HUES6 (cell line): ENCODE results near the gene FBH1.

ENCODE experiments used
- H3K27ac ChIP-seq: 2 replicates; pipeline ENCODE4 v1.7.0; 2013; ENCODE audit warnings: low read depth, mild to moderate bottlenecking, low read length, inconsistent platforms
- H3K27me3 ChIP-seq: 2 replicates; pipeline ENCODE4 v1.6.1; 2013; ENCODE audit warnings: low read length; ENCODE audit not compliant: control insufficient read depth, insufficient read depth
- H3K36me3 ChIP-seq: 2 replicates; pipeline ENCODE4 v1.6.1; 2013; ENCODE audit warnings: low read length; ENCODE audit not compliant: control insufficient read depth, insufficient read depth
- H3K4me1 ChIP-seq: 2 replicates; pipeline ENCODE4 v1.6.1; 2013; ENCODE audit warnings: low read length; ENCODE audit not compliant: control insufficient read depth, insufficient read depth
- H3K4me3 ChIP-seq: 2 replicates; pipeline ENCODE4 v1.5.1; 2013; ENCODE audit warnings: low read depth, low read length
- H3K9ac ChIP-seq: one replicate; pipeline ENCODE4 v1.6.1; 2013; ENCODE audit warnings: mild to moderate bottlenecking, low read length
- H3K9me3 ChIP-seq: 2 replicates; pipeline ENCODE4 v1.6.1; 2013; ENCODE audit warnings: low read depth, low read length; ENCODE audit not compliant: control insufficient read depth, insufficient read depth

FBH1 gene

DNA sequence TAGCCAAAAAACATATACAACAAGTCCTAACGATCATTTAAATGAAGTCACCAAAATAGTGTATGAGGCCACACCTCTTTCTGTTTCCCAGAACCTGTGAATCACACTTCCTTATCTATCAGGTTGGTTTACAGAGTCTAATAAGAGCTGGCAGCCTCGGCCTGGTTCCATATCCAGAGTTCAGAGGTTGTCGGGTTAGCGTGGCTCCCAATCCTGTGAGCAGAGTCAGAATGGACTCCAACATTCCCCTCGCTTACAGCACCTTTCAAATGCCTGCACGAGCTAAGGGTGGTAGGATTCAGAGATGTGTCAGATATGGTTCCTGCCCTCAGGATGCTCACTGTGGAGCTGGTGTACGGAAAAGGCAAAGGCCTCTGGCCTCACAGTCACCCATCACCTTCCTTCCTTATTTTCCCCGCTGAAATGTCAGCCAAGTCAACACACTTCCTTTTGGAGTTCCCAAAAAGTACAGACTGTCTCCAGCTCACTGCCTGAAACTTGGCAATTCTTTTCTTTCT is 81.3 kb downstream of the FBH1 start:
- Histone ChIP-seq H3K9ac (no peak overlapping the region), H3K4me1 (peaks cover 5% of the 10 kb centered on the region; the same call in 1 of the 2 replicates), H3K27ac (no peak overlapping the region), H3K27me3 (peaks cover 12% of the 10 kb centered on the region), H3K4me3 (no peak overlapping the region), H3K9me3 (no peaks in the 10 kb centered on the region), H3K36me3 (no peaks in the 10 kb centered on the region)

DNA sequence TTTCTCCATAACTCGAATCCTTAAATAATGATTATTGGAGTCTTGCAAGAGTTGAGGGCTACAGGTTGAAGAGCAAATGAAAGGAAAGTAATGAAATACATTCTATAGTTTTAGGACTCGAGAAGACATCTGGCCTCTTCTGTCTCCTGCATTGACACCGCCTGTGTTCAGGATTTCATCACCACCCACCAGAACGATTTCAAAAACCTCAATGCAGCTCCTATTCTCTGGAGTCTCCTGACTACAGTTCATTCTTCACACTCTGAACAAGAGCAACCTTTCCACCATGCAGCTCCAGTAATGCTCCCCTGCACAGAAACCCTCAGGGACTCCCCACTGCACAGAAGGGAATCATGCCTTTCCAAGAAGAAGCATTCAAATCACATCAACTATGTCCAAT is 81.8 kb downstream of the FBH1 start:
- Histone ChIP-seq H3K9me3 (no peaks in the 10 kb centered on the region), H3K27ac (no peak overlapping the region), H3K27me3 (peaks cover 17% of the 10 kb centered on the region), H3K36me3 (no peaks in the 10 kb centered on the region), H3K9ac (no peak overlapping the region), H3K4me3 (no peak overlapping the region), H3K4me1 (peaks cover 7% of the 10 kb centered on the region; the same call in 1 of the 2 replicates)

DNA sequence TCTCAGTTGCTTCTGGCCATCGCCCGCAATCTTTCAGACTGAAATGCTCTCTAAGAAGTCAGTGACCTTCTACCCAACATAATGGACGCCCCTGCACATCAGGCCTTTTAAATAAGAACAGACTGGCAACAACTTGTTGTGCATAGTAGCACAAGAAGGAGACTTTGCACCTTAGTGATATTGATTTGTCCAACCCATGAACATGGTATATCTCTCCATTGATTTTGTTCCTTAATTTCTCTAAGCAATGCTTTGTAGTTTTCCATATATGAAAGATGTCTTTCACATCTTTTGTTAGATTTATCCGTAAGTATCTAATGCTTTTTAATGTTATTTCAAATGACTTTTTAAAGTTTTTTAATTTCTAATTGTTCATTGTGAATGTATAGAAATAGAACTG is 83.0 kb downstream of the FBH1 start:
- no peak overlapping the region for H3K4me3 ChIP-seq
- peaks cover 29% of the 10 kb centered on the region for H3K27me3 ChIP-seq
- no peak overlapping the region for H3K9ac ChIP-seq
- H3K36me3 ChIP-seq: no peaks in the 10 kb centered on the region
- H3K4me1 ChIP-seq: peaks cover 7% of the 10 kb centered on the region; the same call in 1 of the 2 replicates
- no peak overlapping the region for H3K27ac ChIP-seq
- H3K9me3 ChIP-seq: no peaks in the 10 kb centered on the region

DNA sequence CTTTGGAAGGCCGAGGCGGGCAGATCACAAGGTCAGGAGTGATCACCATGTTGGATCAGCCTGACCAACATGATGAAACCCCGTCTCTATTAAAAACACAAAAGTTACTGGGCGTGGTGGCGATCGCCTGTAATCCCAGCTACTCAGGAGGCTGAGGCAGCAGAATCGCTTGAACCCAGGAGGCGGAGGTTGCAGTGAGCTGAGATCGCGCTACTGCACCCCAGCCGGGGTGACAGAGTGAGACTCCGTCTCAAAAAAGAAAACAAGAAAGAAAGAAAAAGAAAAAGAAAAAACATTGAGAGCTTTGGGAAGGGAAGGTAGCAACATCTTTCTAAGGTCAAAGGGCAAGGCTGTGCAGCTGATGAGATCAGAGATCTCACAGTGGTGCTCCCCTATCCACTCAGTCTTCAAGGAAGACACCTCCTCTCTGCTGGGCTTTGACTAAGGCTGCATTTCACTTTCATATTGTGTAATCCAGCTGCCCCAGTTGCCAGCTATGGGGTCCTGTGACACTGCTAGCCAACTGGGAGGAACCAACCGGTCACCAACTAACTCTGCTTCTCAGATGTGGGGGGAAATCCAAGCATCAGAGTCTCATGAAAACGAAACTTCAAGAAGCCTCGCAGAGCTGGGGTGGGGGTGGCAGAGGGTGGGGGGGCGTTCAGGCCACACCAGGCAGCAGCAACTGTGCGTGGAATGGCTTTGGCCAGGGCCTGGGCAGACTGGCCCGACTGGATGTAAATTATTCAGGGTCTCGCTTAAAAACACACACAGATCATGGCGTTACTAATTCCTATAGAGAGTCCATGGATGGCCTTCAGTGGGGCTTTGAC is 85.8 kb downstream of the FBH1 start:
- Histone ChIP-seq H3K4me1 (peaks cover 7% of the 10 kb centered on the region; the same call in 1 of the 2 replicates), H3K36me3 (no peaks in the 10 kb centered on the region), H3K9me3 (no peaks in the 10 kb centered on the region), H3K27ac (no peak overlapping the region), H3K27me3 (peaks cover 54% of the 10 kb centered on the region), H3K9ac (no peak overlapping the region), H3K4me3 (peak overlapping the region; percentile 97)

DNA sequence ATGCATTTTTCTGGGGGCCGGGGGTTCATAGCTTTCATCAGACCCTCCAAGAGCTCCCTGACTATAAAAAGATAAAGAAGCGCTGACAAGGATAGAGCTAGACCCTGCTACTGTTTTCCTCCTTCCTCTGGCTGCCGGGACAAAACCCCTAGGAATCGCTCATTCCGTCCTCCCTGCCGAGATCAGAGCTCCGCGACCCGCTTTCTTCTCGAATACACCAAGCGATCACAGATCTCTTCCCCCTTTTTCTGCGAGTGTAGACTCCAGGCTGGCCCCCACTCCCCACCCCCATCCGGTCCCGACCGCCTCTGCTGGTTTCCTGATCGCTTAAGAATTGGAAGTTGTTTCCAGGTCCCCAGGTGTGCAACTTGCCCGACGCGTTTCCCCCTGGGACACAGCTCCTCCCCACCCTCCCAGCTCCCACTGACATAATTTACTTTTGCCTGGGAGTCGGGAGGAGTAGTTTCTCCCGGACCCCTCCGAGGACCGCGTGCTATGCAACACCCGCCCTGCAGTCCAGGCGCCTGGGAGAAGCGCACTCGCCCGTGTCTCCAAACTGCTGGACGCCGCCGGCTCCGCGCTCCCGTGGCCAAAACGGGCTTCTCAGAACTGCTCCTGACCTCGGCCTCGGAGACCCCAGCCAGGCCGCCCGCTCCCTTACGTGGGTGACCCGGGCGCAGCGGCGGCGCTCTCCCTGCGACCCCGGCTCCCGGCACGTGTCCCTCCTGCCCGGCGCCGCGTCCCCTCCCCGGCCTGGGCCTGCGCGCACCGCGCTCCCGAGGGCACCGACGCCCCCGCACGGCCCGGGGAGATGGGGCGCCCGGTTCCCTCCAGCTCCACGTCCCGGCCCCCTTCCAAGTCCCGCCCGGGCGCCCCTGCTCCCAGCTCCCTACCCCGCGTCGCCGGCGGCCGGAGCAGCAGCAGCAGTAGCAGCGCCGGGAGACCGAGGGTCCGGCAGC is 86.7 kb downstream of the FBH1 start:
- Histone ChIP-seq H3K36me3 (no peaks in the 10 kb centered on the region), H3K9me3 (no peaks in the 10 kb centered on the region), H3K27ac (no peak overlapping the region), H3K4me3 (peak overlapping the region; percentile 97), H3K27me3 (peaks cover 60% of the 10 kb centered on the region), H3K9ac (peak overlapping the region; percentile 80), H3K4me1 (peaks cover 7% of the 10 kb centered on the region; the same call in 1 of the 2 replicates)

DNA sequence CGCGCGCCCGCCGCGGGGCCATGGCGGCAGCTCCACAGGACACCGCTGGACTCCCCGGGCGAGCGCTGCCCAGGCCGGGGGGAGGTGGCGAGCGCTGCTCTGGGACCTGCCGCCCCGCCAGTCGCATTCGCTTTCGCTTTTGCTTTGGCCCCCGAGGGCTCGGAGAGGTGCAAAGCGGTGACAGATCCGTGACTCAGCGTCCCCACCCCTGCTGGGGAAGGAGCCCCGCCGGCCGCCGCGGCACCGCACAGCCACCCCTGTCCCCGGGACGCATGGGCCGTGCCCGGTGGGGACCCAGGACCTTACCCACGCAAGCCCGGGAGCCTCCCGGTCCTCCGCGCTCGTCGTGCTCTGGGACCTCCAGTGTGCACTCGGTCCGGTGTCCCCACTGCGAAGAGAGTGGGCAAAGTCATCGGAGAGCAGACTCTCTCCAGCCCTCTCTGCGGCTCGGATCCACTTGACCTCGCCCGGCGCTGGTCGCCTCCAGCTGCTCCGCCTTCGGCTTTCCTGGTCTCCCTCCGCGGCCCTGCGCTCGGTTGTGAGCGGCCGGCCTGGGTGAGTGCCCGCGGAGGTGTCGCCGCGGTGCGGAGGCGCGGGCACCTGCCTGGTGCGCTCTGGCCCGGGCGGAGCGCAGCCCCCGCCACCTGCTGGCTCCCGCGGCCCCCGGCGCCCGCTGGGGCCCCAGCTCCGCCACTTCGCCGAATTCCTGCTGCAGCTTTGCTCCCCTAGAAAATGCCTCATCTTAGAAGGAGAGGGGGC is 87.6 kb downstream of the FBH1 start, which contains the start of gene IL15RA:
Gene IL15RA (minus strand): TSS at position 73 of the 759 bp plus-strand sequence. CDS start 51 bp downstream, at position 22.
- Histone ChIP-seq H3K36me3 (no peaks in the 10 kb centered on the region), H3K9ac (peak within 1 kb of the TSS; percentile 80), H3K4me1 (peaks cover 7% of the 10 kb centered on the region; the same call in 1 of the 2 replicates), H3K9me3 (no peaks in the 10 kb centered on the region), H3K27ac (no peak within 1 kb of the TSS), H3K4me3 (peak within 1 kb of the TSS; percentile 97), H3K27me3 (peaks cover 60% of the 10 kb centered on the region)

DNA sequence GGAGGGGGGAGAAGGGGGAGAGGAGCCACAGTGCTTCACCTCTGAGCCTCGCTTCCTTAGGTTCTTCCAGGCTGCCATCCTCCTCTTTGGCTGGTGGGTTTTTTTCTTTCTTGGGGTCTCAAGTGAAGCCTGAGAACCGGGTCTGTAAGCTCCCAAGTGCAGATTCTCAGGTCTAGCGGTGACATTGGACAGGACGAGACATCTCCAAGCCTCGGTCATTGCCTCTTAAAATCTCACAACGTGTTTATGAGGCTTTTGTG is 88.1 kb downstream of the FBH1 start:
- H3K27ac ChIP-seq: no peak overlapping the region
- H3K9ac ChIP-seq: no peak overlapping the region
- no peaks in the 10 kb centered on the region for H3K9me3 ChIP-seq
- no peaks in the 10 kb centered on the region for H3K36me3 ChIP-seq
- peaks cover 60% of the 10 kb centered on the region for H3K27me3 ChIP-seq
- H3K4me1 ChIP-seq: peaks cover 7% of the 10 kb centered on the region; the same call in 1 of the 2 replicates
- peak overlapping the region; percentile 97 for H3K4me3 ChIP-seq

DNA sequence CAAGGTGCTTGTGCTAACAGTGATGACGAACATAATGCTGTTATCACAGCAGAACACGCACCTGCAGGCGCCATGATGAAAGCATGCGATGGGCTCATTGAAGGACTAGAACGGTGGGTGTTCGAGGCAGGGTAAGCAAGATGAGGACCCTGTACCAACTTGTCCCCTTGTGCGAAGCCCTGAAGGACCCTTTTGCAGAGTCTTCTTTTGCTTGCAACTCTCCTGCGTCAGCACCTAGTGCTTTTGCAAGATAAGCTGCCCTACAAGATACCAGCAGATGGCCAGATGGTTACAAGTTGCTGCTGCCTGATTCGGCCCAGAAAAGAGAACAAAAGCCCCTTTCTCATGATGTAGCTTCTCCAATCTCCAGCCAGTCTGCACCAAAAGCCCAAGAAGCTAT is 91.5 kb downstream of the FBH1 start:
- Histone ChIP-seq H3K9me3 (no peaks in the 10 kb centered on the region), H3K36me3 (no peaks in the 10 kb centered on the region), H3K4me3 (no peak overlapping the region), H3K27me3 (peaks cover 51% of the 10 kb centered on the region), H3K9ac (no peak overlapping the region), H3K27ac (no peak overlapping the region), H3K4me1 (0 out of 2 replicates have a peak, but pooled peaks cover under 1% of the 10 kb centered on the region)

DNA sequence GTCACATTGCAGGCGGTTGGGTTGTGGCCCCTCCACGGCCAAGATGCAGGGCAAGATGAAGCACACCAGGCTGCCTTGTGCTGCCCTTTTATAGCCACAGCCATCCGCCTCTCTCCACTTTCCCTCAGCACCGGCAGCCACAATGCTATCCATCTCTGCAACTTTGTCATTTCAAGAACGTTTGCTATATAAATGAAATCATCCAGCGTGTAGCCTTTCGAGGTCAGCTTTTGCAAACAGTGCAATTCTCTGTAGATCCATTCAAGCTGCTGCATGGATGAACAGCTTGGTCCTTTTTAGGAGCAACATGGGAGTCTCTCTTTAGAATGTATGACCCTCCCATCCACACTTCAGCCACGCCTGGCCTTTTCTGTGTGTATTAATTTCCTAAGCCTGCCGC is 93.7 kb downstream of the FBH1 start:
- Histone ChIP-seq H3K27me3 (peaks cover 29% of the 10 kb centered on the region), H3K27ac (no peak overlapping the region), H3K9me3 (no peaks in the 10 kb centered on the region), H3K36me3 (no peaks in the 10 kb centered on the region), H3K4me3 (no peak overlapping the region), H3K9ac (no peak overlapping the region), H3K4me1 (no peaks in the 10 kb centered on the region)

DNA sequence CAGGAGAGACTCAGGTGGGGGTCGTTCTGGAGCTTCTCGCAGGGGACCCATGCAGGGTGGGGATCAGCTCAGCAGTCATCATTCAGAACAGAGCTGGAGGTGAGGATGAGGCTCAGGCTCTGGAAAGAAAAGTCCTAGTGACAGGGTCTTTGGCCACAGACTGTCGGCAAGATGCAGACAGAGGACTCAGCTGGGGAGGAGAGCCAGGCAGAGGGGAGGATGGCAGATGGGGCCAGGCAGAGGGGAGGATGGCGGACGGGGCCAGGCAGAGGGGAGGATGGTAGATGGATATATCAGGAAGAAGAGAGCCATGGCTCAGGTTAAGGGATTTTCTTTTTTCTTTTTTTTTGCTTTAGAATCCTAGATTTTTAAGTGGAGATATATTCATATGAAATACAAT is 95.0 kb downstream of the FBH1 start:
- Histone ChIP-seq H3K27ac (no peak overlapping the region), H3K27me3 (peaks cover 19% of the 10 kb centered on the region), H3K4me1 (no peaks in the 10 kb centered on the region), H3K9ac (no peak overlapping the region), H3K9me3 (no peaks in the 10 kb centered on the region), H3K4me3 (no peak overlapping the region), H3K36me3 (no peaks in the 10 kb centered on the region)
